H1 (cell line): ENCODE measurements around the gene CRHR1. TPM values are rescaled to one million over a fixed set of nuclear protein-coding genes. Genes with fewer than 3 reads are reported as not detected.

Source experiments
- ATF2 ChIP-seq: IDR thresholded peaks from 2 replicates; pipeline ENCODE4 v1.6.1; 2012; ENCODE audit warnings: low read length, inconsistent platforms
- polyA plus RNA-seq, 7 experiments: library from polyadenylated mRNA; depleted of rRNA in 3 of 7; stranded (reverse) in 5 of 7; unstranded in 2 of 7; fragments of >200 nt in 5 of 7; fragments of 200-250 nt in 2 of 7; gene quantifications; 1 replicate in 5 of 7; 2 replicates in 1 of 7; 4 replicates in 1 of 7; pipeline versions ENCODE4 v1.2.1 to v1.2.3, GENCODE V29; 2011 to 2013; ENCODE audit warnings: missing spikeins in 2 of 7, mixed read lengths in 2 of 7
- total RNA-seq: library from RNA; stranded (reverse); fragmentation: NEBNext Ultra II Directional; extraction: Animal tissue kit (Norgen Biotek cat#: 25700); gene quantifications from 2 replicates; pipeline ENCODE4 v1.2.1, GENCODE V29; 2021

CRHR1 gene
- total and polyA plus RNA-seq, 2 of the 8 experiments (the other 6 are each of a cell fraction or from before 2014, with no cell fraction given): 0.56 to 1.7 TPM

GRCh38 chr17:45785480-45786193 lies 1.5 kb downstream of the CRHR1 start (continued):
- no peak for TF ChIP-seq ATF2
